Esophagus squamous epithelium (tissue), 4 donors: ENCODE data around the gene RASSF9.

Source experiments
- POLR2A ChIP-seq, 4 donors: fragments of 450-650 bp; IDR thresholded peaks; one replicate each; pipeline ENCODE4 v1.6.1; 2017; ENCODE audit warnings: antibody characterized with exemption in 4 of 4, mild to moderate bottlenecking in 4 of 4, moderate library complexity in 3 of 4
- TF ChIP-seq, protein P1 (sequence below), 6 experiments: fragments of 450-650 bp in 4 of 6; fragments of 200-600 bp in 2 of 6; sonication (generic) in 2 of 6; IDR thresholded peaks; one replicate each; pipeline ENCODE4 v1.5.1; 2016 to 2019; ENCODE audit warnings: antibody characterized with exemption in 6 of 6, mild to moderate bottlenecking in 4 of 6, moderate library complexity in 4 of 6

- TF ChIP-seq, protein P1, sequence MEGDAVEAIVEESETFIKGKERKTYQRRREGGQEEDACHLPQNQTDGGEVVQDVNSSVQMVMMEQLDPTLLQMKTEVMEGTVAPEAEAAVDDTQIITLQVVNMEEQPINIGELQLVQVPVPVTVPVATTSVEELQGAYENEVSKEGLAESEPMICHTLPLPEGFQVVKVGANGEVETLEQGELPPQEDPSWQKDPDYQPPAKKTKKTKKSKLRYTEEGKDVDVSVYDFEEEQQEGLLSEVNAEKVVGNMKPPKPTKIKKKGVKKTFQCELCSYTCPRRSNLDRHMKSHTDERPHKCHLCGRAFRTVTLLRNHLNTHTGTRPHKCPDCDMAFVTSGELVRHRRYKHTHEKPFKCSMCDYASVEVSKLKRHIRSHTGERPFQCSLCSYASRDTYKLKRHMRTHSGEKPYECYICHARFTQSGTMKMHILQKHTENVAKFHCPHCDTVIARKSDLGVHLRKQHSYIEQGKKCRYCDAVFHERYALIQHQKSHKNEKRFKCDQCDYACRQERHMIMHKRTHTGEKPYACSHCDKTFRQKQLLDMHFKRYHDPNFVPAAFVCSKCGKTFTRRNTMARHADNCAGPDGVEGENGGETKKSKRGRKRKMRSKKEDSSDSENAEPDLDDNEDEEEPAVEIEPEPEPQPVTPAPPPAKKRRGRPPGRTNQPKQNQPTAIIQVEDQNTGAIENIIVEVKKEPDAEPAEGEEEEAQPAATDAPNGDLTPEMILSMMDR (IDR thresholded peaks at IDR 0.05), result no peak
- TF ChIP-seq POLR2A (IDR thresholded peaks at IDR 0.05), result no peak
Measured at GRCh38 chr12:85836197-85837090, at the start of gene RASSF9.
